Muscle layer of duodenum (tissue), 2 donors: ENCODE data around the gene MRPL12.
A peak's percentile ranks its signal among the peaks of the same experiment; 100 is the strongest.

ENCODE experiments used
- H3K27ac ChIP-seq: one replicate; pipeline ENCODE4 v1.7.0; 2013; ENCODE audit warnings: mild to moderate bottlenecking, low read length
- H3K27me3 ChIP-seq: one replicate; pipeline ENCODE4 v1.7.0; 2013; ENCODE audit warnings: low read depth, mild to moderate bottlenecking, control low read depth, low read length
- H3K36me3 ChIP-seq, 2 donors: one replicate each; pipeline ENCODE4 v1.7.0; 2013; ENCODE audit warnings: low read length in 2 of 2, control low read depth in 1 of 2, mild to moderate bottlenecking in 1 of 2; ENCODE audit not compliant: insufficient read depth in 2 of 2, control insufficient read depth in 1 of 2
- H3K4me1 ChIP-seq, 2 donors: one replicate each; pipeline ENCODE4 v1.7.0; 2013; ENCODE audit warnings: low read length in 2 of 2, mild to moderate bottlenecking in 2 of 2, control low read depth in 1 of 2, moderate library complexity in 1 of 2; ENCODE audit not compliant: insufficient read depth in 2 of 2, control insufficient read depth in 1 of 2
- H3K4me3 ChIP-seq, 2 donors: one replicate each; pipeline ENCODE4 v1.7.0; 2013; ENCODE audit warnings: low read length in 2 of 2, low read depth in 1 of 2, mild to moderate bottlenecking in 1 of 2
- H3K9me3 ChIP-seq, 2 donors: one replicate each; pipeline ENCODE4 v1.7.0; 2013; ENCODE audit warnings: low read length in 2 of 2, control low read depth in 1 of 2, mild to moderate bottlenecking in 1 of 2; ENCODE audit not compliant: control insufficient read depth in 1 of 2
- donor health status: healthy.

Gene MRPL12

GRCh38 chr17:81713556-81714411 lies 10.6 kb downstream of the MRPL12 start:
- H3K27me3 ChIP-seq, result no peaks in the 10 kb centered on the region
- H3K9me3 ChIP-seq, result no peaks in the 10 kb centered on the region
- H3K4me3 ChIP-seq, result peak overlapping the region in 1 of 2 donors; percentile 57
- no peak overlapping the region for H3K27ac ChIP-seq
- H3K4me1 ChIP-seq, result peaks cover 14 to 27% of the 10 kb centered on the region in 2 donors
- H3K36me3 ChIP-seq, result no peaks in the 10 kb centered on the region

GRCh38 chr17:81714412-81715106 lies 11.4 kb downstream of the MRPL12 start:
- Histone ChIP-seq H3K27me3 (no peaks in the 10 kb centered on the region), H3K27ac (no peak overlapping the region), H3K4me1 (peaks cover 14 to 27% of the 10 kb centered on the region in 2 donors), H3K4me3 (no peak overlapping the region), H3K9me3 (no peaks in the 10 kb centered on the region), H3K36me3 (no peaks in the 10 kb centered on the region)

DNA sequence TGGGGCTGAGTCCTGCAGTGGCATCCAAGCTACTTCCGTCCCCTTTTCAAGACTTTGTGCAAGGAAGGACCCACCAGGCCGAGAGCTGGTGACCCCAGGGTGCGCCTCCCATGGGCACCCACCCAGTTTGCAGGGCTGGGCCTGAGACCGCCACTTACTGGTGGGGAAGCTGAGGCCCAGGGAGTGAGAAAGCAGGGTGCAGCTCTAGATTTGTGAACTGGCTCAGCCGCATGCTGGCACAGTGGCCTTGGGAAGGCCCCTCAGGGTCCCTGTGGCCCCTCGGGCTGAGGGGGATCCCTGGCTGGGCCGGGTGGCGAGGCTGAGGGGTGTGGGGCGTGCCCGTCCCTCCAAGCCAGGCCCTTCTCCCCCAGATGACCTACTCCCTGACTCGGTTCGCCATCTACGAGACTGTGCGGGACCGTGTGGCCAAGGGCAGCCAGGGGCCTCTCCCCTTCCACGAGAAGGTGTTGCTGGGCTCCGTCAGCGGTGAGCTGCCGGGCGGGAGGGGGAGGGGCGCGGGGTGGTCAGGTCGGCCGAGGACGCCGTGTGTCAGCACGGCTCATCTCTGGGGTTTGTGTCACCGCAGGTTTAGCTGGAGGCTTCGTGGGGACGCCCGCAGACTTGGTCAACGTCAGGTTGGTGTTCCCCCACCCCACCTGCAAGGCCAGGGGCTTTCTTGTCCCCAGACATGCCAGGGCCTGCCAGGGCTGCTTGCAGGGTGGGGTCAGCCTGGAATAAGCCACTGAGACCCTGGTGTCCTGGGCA lies 12.1 kb downstream of the MRPL12 start:
- Histone ChIP-seq H3K9me3 (no peaks in the 10 kb centered on the region), H3K27ac (no peak overlapping the region)

GRCh38 chr17:81715872-81716673 lies 12.9 kb downstream of the MRPL12 start:
- H3K27ac ChIP-seq, result no peak overlapping the region
- H3K4me3 ChIP-seq, result no peak overlapping the region
- peaks cover 4 to 16% of the 10 kb centered on the region in 2 donors for H3K4me1 ChIP-seq
- no peaks in the 10 kb centered on the region for H3K9me3 ChIP-seq
- H3K27me3 ChIP-seq, result no peaks in the 10 kb centered on the region
- no peaks in the 10 kb centered on the region for H3K36me3 ChIP-seq

More for the DNA sequence above, 12.1 kb downstream of the MRPL12 start:
- Histone ChIP-seq H3K4me1 (peaks cover 12 to 24% of the 10 kb centered on the region in 2 donors), H3K4me3 (no peak overlapping the region), H3K27me3 (no peaks in the 10 kb centered on the region), H3K36me3 (no peaks in the 10 kb centered on the region)

DNA sequence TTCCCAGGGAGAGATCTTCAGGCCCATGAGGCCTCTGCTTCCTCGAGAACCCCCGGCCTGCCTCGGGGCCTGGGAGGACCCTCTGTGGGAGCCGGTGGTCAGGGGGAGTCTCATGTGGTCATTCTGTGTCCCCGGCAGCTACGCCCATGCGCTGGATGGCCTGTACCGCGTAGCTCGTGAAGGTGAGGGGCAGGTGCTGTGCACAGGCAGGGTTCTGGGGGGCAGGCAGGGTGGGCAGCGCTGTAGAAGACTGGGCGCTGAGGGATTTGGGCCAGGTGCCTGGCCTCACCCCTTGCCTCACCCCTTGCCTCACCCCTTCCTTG lies 13.5 kb downstream of the MRPL12 start:
- Histone ChIP-seq H3K27me3 (no peaks in the 10 kb centered on the region), H3K36me3 (no peaks in the 10 kb centered on the region), H3K4me1 (peaks cover 0 to 11% of the 10 kb centered on the region in 2 donors), H3K4me3 (no peak overlapping the region), H3K9me3 (no peaks in the 10 kb centered on the region), H3K27ac (no peak overlapping the region)

GRCh38 chr17:81717049-81717765 lies 14.0 kb downstream of the MRPL12 start:
- Histone ChIP-seq H3K4me3 (no peak overlapping the region), H3K36me3 (no peaks in the 10 kb centered on the region), H3K27ac (no peak overlapping the region), H3K27me3 (no peaks in the 10 kb centered on the region), H3K9me3 (no peaks in the 10 kb centered on the region), H3K4me1 (peaks cover 0 to 8% of the 10 kb centered on the region in 2 donors)

- H3K4me3 ChIP-seq, result no peak overlapping the region
- no peaks in the 10 kb centered on the region for H3K27me3 ChIP-seq
- H3K4me1 ChIP-seq, result peaks cover 0 to 6% of the 10 kb centered on the region in 2 donors
- H3K9me3 ChIP-seq, result no peaks in the 10 kb centered on the region
- no peaks in the 10 kb centered on the region for H3K36me3 ChIP-seq
- no peak overlapping the region for H3K27ac ChIP-seq
These were observed 14.6 kb downstream of the MRPL12 start for GRCh38 chr17:81717766-81718089.

- Histone ChIP-seq H3K36me3 (no peaks in the 10 kb centered on the region), H3K27me3 (no peaks in the 10 kb centered on the region), H3K4me1 (no peaks in the 10 kb centered on the region), H3K4me3 (no peak overlapping the region), H3K27ac (no peak overlapping the region), H3K9me3 (no peaks in the 10 kb centered on the region)
These were observed 16.5 kb downstream of the MRPL12 start for GRCh38 chr17:81719410-81720266.

- H3K9me3 ChIP-seq, result no peaks in the 10 kb centered on the region
- H3K4me3 ChIP-seq, result no peak overlapping the region
- no peaks in the 10 kb centered on the region for H3K27me3 ChIP-seq
- no peak overlapping the region for H3K27ac ChIP-seq
- no peaks in the 10 kb centered on the region for H3K36me3 ChIP-seq
- no peaks in the 10 kb centered on the region for H3K4me1 ChIP-seq
These were observed 17.3 kb downstream of the MRPL12 start for GRCh38 chr17:81720267-81721071.
